H1 (cell line): Measurements from ENCODE around the gene KLHL36. TPM values are rescaled to one million over a fixed set of nuclear protein-coding genes. Genes with fewer than 3 reads are reported as not detected.

Source experiments
- CTCF ChIA-PET: fragments of 300-600 bp; sonication (Branson Sonifier 250); formaldehyde crosslinking; loops from one replicate; lab custom pipeline; 2021; ENCODE audit not compliant: partially characterized antibody; lab: Charles Lee
- POLR2A ChIA-PET: fragments of 300-600 bp; sonication (Branson Sonifier 250); formaldehyde crosslinking; loops from one replicate; lab custom pipeline; 2021; ENCODE audit warnings: inconsistent platforms; ENCODE audit not compliant: partially characterized antibody; lab: Charles Lee
- DNase-seq, 2 experiments: peaks; one replicate each; pipeline versions ENCODE4 v3.0.0 to v3.0.0-alpha.2; 2010 to 2022; ENCODE audit warnings: low spot score in 2 of 2, low read depth in 1 of 2, mixed read lengths in 1 of 2
- FAIRE-seq: peaks from 2 replicates; lab custom pipeline; 2011; peaks lifted over from hg19 to GRCh38; lab: Jason Lieb, UNC
- H2AFZ ChIP-seq: 2 replicates; pipeline ENCODE4 v1.8.1; 2012; ENCODE audit warnings: low read length, inconsistent platforms
- H2AK5ac ChIP-seq: 2 replicates; pipeline ENCODE4 v1.6.1; 2013; ENCODE audit warnings: low read depth, low read length
- H2BK120ac ChIP-seq: replicated peaks from 2 replicates; pipeline ENCODE3; 2013; ENCODE audit warnings: low read depth, low read length, inconsistent platforms
- H2BK12ac ChIP-seq: 2 replicates; pipeline ENCODE4 v1.6.1; 2013; ENCODE audit warnings: low read depth, low read length
- H2BK15ac ChIP-seq: 2 replicates; pipeline ENCODE4 v1.6.1; 2013; ENCODE audit warnings: low read length
- H2BK20ac ChIP-seq: 2 replicates; pipeline ENCODE4 v1.6.1; 2013; ENCODE audit warnings: low read length
- H2BK5ac ChIP-seq: 2 replicates; pipeline ENCODE4 v1.6.1; 2013; ENCODE audit warnings: low read depth, low read length
- H3K14ac ChIP-seq: 2 replicates; pipeline ENCODE4 v1.6.1; 2013; ENCODE audit warnings: inconsistent platforms; ENCODE audit not compliant: insufficient read length
- H3K18ac ChIP-seq: 2 replicates; pipeline ENCODE4 v1.6.1; 2013; ENCODE audit warnings: low read length; ENCODE audit errors: extremely low read depth
- H3K23ac ChIP-seq: 2 replicates; pipeline ENCODE4 v1.6.1; 2013; ENCODE audit warnings: inconsistent platforms; ENCODE audit not compliant: insufficient read length
- H3K23me2 ChIP-seq: 2 replicates; pipeline ENCODE4 v1.6.1; 2013; ENCODE audit warnings: low read depth, low read length
- H3K27ac ChIP-seq: 2 replicates; pipeline ENCODE4 v1.6.1; 2011; ENCODE audit warnings: low read depth, low read length, inconsistent platforms
- H3K27me3 ChIP-seq, 4 experiments: replicated peaks in 1 of 4; 1 replicate in 1 of 4; 2 replicates in 3 of 4; pipeline versions ENCODE4 v1.6.1 to v1.8.1; 2011 to 2013; ENCODE audit warnings: low read length in 3 of 4, mild to moderate bottlenecking in 3 of 4, inconsistent platforms in 2 of 4, mixed read lengths in 2 of 4, moderate library complexity in 1 of 4; ENCODE audit not compliant: control insufficient read depth in 3 of 4, insufficient read depth in 3 of 4; ENCODE audit errors: extremely low read depth in 1 of 4
- H3K36me3 ChIP-seq, 4 experiments: 2 replicates each; pipeline versions ENCODE4 v1.6.1 to v1.8.1; 2011 to 2013; ENCODE audit warnings: mild to moderate bottlenecking in 4 of 4, low read length in 3 of 4, moderate library complexity in 2 of 4, control low read depth in 1 of 4, inconsistent platforms in 1 of 4; ENCODE audit not compliant: insufficient read depth in 4 of 4, control insufficient read depth in 2 of 4
- H3K4ac ChIP-seq: replicated peaks from 2 replicates; pipeline ENCODE3; 2013; ENCODE audit warnings: low read length, low read depth, mixed read lengths, inconsistent platforms; ENCODE audit not compliant: insufficient read length
- H3K4me1 ChIP-seq, 4 experiments: replicated peaks in 1 of 4; 1 replicate in 1 of 4; 2 replicates in 3 of 4; pipeline versions ENCODE4 v1.6.1 to v1.8.1; 2011 to 2013; ENCODE audit warnings: low read length in 3 of 4, inconsistent platforms in 2 of 4, mixed read lengths in 1 of 4; ENCODE audit not compliant: insufficient read depth in 4 of 4, control insufficient read depth in 3 of 4
- H3K4me2 ChIP-seq, 2 experiments: 2 replicates each; pipeline versions ENCODE4 v1.6.1 to v1.8.1; 2011 to 2013; ENCODE audit warnings: low read depth in 2 of 2, low read length in 2 of 2, control low read depth in 1 of 2, inconsistent platforms in 1 of 2, mild to moderate bottlenecking in 1 of 2; ENCODE audit not compliant: insufficient read depth in 1 of 2
- H3K4me3 ChIP-seq, 4 experiments: fragments of 200-600, 300-600 bp in 1 of 4; sonication (generic), shearing (Covaris generic), sonication (Bioruptor Twin) in 1 of 4; 2 replicates each; pipeline versions ENCODE4 v1.5.1 to v1.8.1; 2011 to 2016; ENCODE audit warnings: low read length in 4 of 4, low read depth in 3 of 4, control low read depth in 2 of 4, inconsistent platforms in 2 of 4, mild to moderate bottlenecking in 2 of 4, mixed read lengths in 1 of 4, moderate library complexity in 1 of 4; ENCODE audit not compliant: insufficient read depth in 2 of 4; ENCODE audit errors: extremely low read depth in 1 of 4
- H3K56ac ChIP-seq: replicated peaks from 2 replicates; pipeline ENCODE3; 2013; ENCODE audit warnings: low read depth, mild to moderate bottlenecking, mixed read lengths, low read length, inconsistent platforms; ENCODE audit not compliant: insufficient read length
- H3K79me1 ChIP-seq: 2 replicates; pipeline ENCODE4 v1.6.1; 2013; ENCODE audit warnings: low read depth, low read length, control low read depth
- H3K79me2 ChIP-seq, 2 experiments: 2 replicates each; pipeline versions ENCODE4 v1.6.1 to v1.8.1; 2012 to 2013; ENCODE audit warnings: low read length in 2 of 2, mild to moderate bottlenecking in 2 of 2, inconsistent platforms in 1 of 2; ENCODE audit not compliant: insufficient read depth in 2 of 2, control insufficient read depth in 1 of 2
- H3K9ac ChIP-seq, 4 experiments: replicated peaks in 1 of 4; 1 replicate in 1 of 4; 2 replicates in 3 of 4; pipeline versions ENCODE4 v1.6.1 to v1.8.1; 2011 to 2013; ENCODE audit warnings: low read depth in 3 of 4, low read length in 3 of 4, control low read depth in 2 of 4, mild to moderate bottlenecking in 2 of 4, moderate library complexity in 2 of 4, inconsistent platforms in 1 of 4; ENCODE audit errors: extremely low read depth in 1 of 4
- H3K9me3 ChIP-seq, 2 experiments: 2 replicates each; pipeline versions ENCODE4 v1.6.1 to v1.8.1; 2012 to 2013; ENCODE audit warnings: mild to moderate bottlenecking in 2 of 2, moderate library complexity in 2 of 2, control low read depth in 1 of 2, inconsistent platforms in 1 of 2, low read depth in 1 of 2, low read length in 1 of 2, mixed read lengths in 1 of 2; ENCODE audit not compliant: insufficient read depth in 2 of 2
- H4K20me1 ChIP-seq, 2 experiments: replicated peaks in 1 of 2; 2 replicates each; pipeline versions ENCODE3 to v1.8.1; 2011 to 2013; ENCODE audit warnings: inconsistent platforms in 2 of 2, low read length in 2 of 2, mild to moderate bottlenecking in 1 of 2; ENCODE audit not compliant: insufficient read depth in 2 of 2, control insufficient read depth in 1 of 2
- H4K5ac ChIP-seq: 2 replicates; pipeline ENCODE4 v1.6.1; 2013; ENCODE audit warnings: low read length, low read depth, mixed read lengths, inconsistent platforms; ENCODE audit not compliant: insufficient read length
- H4K8ac ChIP-seq: 2 replicates; pipeline ENCODE4 v1.8.0; 2013; ENCODE audit warnings: mild to moderate bottlenecking, moderate library complexity, low read length, inconsistent platforms; ENCODE audit not compliant: insufficient read depth; ENCODE audit errors: extremely low read depth
- H4K91ac ChIP-seq: replicated peaks from 2 replicates; pipeline ENCODE3; 2013; ENCODE audit warnings: low read length, mixed read lengths, inconsistent platforms; ENCODE audit not compliant: insufficient read length
- EP300 ChIP-seq, 2 experiments: IDR thresholded peaks; 1 replicate in 1 of 2; 2 replicates in 1 of 2; pipeline ENCODE4 v1.6.1; 2011 to 2012; ENCODE audit warnings: low read depth in 2 of 2, low read length in 2 of 2, mild to moderate bottlenecking in 2 of 2, borderline replicate concordance in 1 of 2, inconsistent platforms in 1 of 2, moderate library complexity in 1 of 2
- WGBS, 2 experiments: shearing (Covaris generic) in 1 of 2; methylation state at CpG; one replicate each; pipeline versions ENCODE4 v1.1.6 to v1.1.7; 2013 to 2015; ENCODE audit warnings: low lambda C conversion rate in 2 of 2, mixed read lengths in 2 of 2, inconsistent platforms in 1 of 2, low coverage in 1 of 2, missing lambda C conversion rate in 1 of 2; ENCODE audit not compliant: insufficient replicate concordance in 2 of 2, insufficient coverage in 1 of 2, insufficient read length in 1 of 2; ENCODE audit errors: extremely low coverage in 1 of 2, missing lambda C conversion rate in 1 of 2; 5-methylcytosine and 5-hydroxymethylcytosine counted together
- polyA plus RNA-seq, 7 experiments: library from polyadenylated mRNA; depleted of rRNA in 3 of 7; stranded (reverse) in 5 of 7; unstranded in 2 of 7; fragments of >200 nt in 5 of 7; fragments of 200-250 nt in 2 of 7; gene quantifications; 1 replicate in 5 of 7; 2 replicates in 1 of 7; 4 replicates in 1 of 7; pipeline versions ENCODE4 v1.2.1 to v1.2.3, GENCODE V29; 2011 to 2013; ENCODE audit warnings: missing spikeins in 2 of 7, mixed read lengths in 2 of 7
- total RNA-seq: library from RNA; stranded (reverse); fragmentation: NEBNext Ultra II Directional; extraction: Animal tissue kit (Norgen Biotek cat#: 25700); gene quantifications from 2 replicates; pipeline ENCODE4 v1.2.1, GENCODE V29; 2021

KLHL36 gene
- total and polyA plus RNA-seq, 2 of the 8 experiments (the other 6 are each of a cell fraction or from before 2014, with no cell fraction given), result 22.9 to 33.6 TPM

DNA sequence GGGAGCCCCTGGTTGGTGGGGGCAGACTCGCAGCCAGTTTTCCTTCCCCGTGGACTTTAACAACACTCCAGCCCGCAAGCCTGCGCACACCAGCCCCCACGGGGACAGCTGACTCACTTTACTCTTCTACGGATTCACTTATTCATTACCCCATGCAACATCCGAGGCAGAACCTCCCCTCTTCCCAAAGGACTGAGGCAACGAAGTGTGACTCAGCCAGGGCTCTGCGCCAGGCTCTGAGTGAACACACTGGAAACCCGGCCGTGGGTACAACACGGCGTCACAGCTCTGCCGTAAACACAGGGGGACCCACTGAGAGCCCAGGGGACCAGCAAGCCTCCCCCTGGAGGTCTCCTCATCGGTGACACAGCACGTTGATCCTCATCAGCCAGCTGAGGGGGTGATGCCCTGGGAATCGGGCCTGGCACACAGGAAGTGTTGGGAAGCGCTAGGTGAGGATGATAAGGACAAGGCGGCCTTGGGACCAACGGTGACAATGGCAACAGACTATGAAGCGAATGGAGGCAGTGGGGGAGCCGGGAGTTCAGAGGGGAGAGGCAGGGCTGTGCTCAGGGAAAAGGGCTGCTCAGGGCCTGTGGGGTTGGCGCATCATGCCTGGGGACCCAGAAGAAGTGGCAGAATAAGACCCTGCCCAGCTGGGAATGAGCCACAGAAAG lies 45.0 kb upstream of the KLHL36 start:
- H3K4me2 ChIP-seq, result no peak overlapping the region
- peak overlapping the region; percentile 50; the same call in 1 of the 2 replicates for H2BK12ac ChIP-seq
- H3K27me3 ChIP-seq, result peaks cover 0 to 3% (median 1%) of the 10 kb centered on the region in 4 experiments; a peak in 3 of 7 replicates
- H3K79me2 ChIP-seq, result peaks cover 0 to 52% of the 10 kb centered on the region in 2 experiments; a peak in 2 of 4 replicates
- H3K18ac ChIP-seq, result no peak overlapping the region; the same call in 1 of the 2 replicates
- H2AFZ ChIP-seq, result no peak overlapping the region
- no peak overlapping the region for H3K4ac ChIP-seq
- no peak overlapping the region for H3K14ac ChIP-seq
- WGBS, 2 experiments, result 77% methylated on average over 23 of the region's 23 CpGs; no CpG with 5 or more reads in 1 of the 2 experiments
- H2BK5ac ChIP-seq, result no peak overlapping the region; the same call in 1 of the 2 replicates
- FAIRE-seq (no peak), DNase-seq (no peak)
- no peak overlapping the region for H4K91ac ChIP-seq
- no peak overlapping the region for H2BK20ac ChIP-seq
- H3K4me1 ChIP-seq, result peaks cover 4 to 35% (median 26%) of the 10 kb centered on the region in 4 experiments
- peak overlapping the region; percentile 1 for H4K8ac ChIP-seq
- H4K20me1 ChIP-seq, result peaks cover 17 to 23% of the 10 kb centered on the region in 2 experiments
- H3K9me3 ChIP-seq, result peaks cover 3 to 7% of the 10 kb centered on the region in 2 experiments; a peak in 2 of 4 replicates
- H2AK5ac ChIP-seq, result no peak overlapping the region
- no peaks in the 10 kb centered on the region for H3K36me3 ChIP-seq
- H2BK120ac ChIP-seq, result no peak overlapping the region
- no peak overlapping the region for H3K27ac ChIP-seq
- no peak overlapping the region for H3K9ac ChIP-seq
- H3K56ac ChIP-seq, result no peak overlapping the region
- ChIA-PET CTCF (interaction anchor here (0.7 to 3.1 kb wide), 5 partner anchors 13 to 122 kb away, joined by 3 to 13 read pairs (median 4); no protein-coding TSS in a partner anchor), POLR2A (interaction anchor here (1.2 kb wide), 1 partner anchor 23 kb away, joined by 3 read pairs; no protein-coding TSS in a partner anchor)
- H3K79me1 ChIP-seq, result peaks cover 6% of the 10 kb centered on the region; the same call in 1 of the 2 replicates
- no peak overlapping the region for H4K5ac ChIP-seq
- no peak overlapping the region for H3K23ac ChIP-seq
- no peak overlapping the region for H3K4me3 ChIP-seq
- H2BK15ac ChIP-seq, result 0 out of 2 replicates have a peak overlapping the region, but pooled peaks have one; percentile 18
- H3K23me2 ChIP-seq, result 0 out of 2 replicates have a peak, but pooled peaks cover 2% of the 10 kb centered on the region
- no peak for TF ChIP-seq EP300 (IDR thresholded peaks at IDR 0.05; ENCODE audit: borderline replicate concordance in 1 of 2, low read depth in 2 of 2, low read length in 2 of 2)
